Stimulated activated CD4-positive, alpha-beta T cell treated with anti-CD3 and anti-CD28 coated beads, Interleukin-4, amount 100 ng/mL, for 48 hours (primary cell): ENCODE results near the gene STXBP5.

ENCODE experiments used
- DNase-seq, 2 donors: peaks; one replicate each; pipeline ENCODE4 v3.0.0-alpha.2; 2020; ENCODE audit warnings: low read depth in 2 of 2

Gene STXBP5

GRCh38 chr6:147211349-147211748 is 7.1 kb downstream of the STXBP5 start:
- DNase-seq: no peak

GRCh38 chr6:147211831-147212230 is 7.6 kb downstream of the STXBP5 start:
- no peak for DNase-seq

- DNase-seq: no peak
Observed at GRCh38 chr6:147212622-147213021, 8.4 kb downstream of the STXBP5 start.

DNA sequence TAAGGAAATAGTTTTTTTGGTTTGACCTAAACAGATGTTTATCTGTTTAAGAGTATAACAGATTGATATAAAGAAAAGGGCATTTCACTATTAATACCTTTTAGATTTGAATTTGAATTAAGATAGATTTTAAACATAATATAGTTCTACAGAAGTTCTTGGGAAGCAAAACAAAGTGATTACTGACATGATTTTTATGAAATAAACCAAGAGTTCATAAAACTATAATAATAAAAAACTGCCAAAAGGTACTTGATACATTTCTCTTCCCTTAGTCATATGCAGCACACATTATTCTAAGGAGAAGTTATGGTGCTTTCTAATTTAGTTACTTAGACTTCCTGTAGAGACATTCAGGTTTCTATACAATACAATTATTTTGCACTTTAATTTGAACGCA is 9.6 kb downstream of the STXBP5 start:
- no peak for DNase-seq

DNA sequence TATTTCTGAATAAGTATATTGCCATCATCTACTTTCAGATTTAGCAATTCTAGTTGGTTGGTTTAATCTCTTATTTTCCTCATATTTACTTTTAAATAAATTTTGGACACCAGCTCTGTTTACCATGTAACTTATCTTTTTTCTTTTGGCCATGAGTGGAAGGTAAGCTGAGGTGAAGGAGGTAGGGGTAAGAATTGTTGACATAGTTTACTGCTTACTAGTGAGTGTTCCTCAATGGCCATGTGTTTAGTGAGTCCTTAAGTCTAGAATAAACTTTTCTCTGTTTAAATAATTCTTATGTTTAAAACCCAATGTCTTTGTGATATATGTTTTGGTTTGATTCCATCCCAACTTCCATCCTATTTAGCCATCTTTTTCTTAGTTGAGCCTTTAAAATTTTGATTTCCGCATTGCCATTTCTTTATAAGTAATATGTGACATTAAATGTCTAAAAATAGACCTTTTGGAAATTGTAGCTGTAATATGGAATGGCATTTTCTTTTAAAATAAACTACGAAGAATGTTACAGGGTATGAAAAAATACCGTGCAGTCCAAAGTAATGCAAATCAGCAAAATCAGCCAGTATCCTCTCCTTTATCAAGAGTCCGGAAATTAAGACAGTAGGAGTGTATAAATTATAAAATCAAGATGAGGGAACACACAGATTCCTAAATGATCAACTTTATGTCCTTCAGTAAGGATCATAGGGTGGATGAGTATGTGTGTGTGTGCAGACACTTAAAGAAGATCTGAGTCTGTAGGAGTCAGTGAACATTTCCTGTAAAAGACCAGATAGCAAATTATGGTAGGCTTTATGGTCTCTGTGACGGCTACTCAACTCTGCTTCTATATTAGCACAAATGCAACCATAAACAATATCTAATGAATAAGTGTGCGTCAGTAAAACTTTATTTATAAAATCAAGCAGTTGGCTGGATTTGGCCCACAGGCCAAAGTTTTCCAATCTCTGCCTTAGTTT is 10.3 kb downstream of the STXBP5 start:
- no peak for DNase-seq

DNA sequence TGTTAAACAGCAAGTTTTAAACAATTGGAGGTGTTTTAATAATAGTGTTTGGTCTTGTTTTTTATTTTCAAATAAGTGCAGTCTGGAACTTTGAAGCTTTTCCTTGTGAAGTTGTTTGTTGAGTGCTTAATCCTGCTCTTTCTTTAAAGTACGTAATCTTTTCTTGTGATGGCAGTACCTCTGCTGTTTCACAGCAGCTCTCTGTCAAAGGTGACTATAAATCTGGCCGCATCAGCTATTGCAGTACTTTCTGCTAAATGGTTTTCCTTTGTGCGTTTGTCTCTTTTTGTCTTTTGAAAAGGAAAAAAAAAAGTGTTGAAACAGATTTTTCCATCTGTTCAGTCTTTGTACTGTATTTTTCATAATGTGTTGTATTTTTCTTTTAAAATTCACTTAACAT is 12.7 kb downstream of the STXBP5 start:
- no peak for DNase-seq

- DNase-seq: no peak
Observed at GRCh38 chr6:147217840-147218404, 13.7 kb downstream of the STXBP5 start.

DNA sequence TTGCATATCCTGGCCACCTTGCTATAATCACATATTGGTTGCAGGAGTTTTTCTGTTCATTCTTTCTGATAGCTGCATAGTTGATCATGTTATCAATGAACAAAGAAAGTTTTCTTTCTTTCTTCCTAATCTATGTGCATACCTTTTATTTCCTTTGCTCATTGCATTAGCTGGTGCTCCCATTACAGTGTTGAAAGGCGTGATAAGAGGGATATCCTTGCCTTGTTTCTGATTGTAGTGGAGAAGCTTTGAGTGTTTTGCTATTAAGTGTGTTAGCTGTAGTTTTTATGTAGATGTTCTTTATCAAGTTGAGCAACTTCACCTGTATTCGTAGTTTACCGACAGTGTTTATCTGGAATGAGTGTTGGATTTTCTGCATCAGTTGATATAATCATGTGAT is 14.6 kb downstream of the STXBP5 start:
- no peak for DNase-seq

GRCh38 chr6:147219463-147219862 is 15.2 kb downstream of the STXBP5 start:
- DNase-seq: no peak

GRCh38 chr6:147220345-147220744 is 16.1 kb downstream of the STXBP5 start:
- DNase-seq: no peak

DNA sequence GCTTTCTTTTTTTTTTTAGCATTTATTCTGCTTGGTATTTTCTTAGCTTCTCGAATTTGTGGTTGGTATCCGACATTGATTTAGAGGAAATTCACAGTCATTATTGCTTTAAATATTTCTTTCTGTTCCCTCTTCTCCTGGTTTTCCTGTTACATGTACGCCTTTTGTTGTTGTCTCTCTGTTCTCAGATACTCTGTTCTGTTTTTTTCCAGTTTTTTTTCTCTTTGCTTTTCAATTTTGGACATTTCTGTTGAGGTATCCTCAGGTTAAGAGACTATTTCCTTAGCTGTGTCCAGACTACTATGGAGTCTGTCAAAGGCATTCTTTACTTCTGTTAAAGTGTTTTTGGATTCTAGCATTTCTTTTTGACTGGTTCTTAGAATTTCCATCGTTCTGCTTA is 17.5 kb downstream of the STXBP5 start:
- DNase-seq: no peak

DNA sequence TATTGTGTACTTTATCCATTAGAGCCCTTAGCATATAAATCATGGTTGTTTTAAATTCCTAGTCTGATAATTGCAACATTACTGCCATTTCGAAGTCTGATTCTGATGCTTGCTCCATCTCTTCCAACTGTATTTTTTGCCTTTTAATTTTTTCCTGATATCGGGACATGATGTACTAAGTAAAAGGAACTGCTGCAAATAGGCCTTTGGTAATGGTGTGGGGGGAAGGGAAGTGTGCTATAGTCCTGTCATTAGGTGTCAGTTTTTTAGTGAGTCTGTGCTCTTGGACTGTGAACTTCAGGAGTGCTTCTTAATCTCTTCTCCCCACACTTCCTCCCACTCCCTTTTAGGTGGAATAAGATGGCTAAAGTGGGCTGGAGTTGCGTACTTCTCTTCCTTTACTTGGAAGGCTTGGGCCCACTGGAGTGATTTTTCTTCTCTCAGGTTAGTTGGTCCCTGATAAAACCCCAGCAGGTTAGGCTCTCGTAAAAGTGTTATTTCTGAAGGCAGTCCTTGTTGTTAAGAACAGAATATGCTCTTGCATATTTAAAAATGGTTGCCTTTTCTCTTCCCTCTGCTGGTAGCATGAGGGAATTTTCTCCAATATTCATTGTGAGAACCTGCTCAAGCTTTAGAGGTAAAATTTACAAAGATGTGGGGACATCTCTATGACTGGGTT is 18.1 kb downstream of the STXBP5 start:
- no peak for DNase-seq

DNA sequence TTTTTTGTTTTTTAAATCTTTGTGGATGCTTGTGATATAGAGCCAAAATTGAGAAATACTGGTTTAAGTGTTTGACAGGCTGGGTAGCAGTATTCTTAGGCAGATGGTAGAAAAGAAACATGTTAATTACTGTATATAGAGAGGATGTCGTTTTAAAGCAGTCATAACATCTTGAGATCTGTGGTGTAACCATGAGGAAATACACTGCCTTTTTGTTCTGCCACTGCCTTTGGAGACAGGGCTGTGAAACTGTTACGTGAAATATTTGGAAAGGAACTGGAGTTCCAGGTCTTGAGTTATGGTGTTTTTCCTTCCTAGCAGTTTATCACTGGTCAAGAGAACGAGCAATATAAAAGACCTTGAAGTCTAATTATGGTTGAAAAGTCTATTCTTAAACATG is 19.5 kb downstream of the STXBP5 start:
- DNase-seq: no peak

DNA sequence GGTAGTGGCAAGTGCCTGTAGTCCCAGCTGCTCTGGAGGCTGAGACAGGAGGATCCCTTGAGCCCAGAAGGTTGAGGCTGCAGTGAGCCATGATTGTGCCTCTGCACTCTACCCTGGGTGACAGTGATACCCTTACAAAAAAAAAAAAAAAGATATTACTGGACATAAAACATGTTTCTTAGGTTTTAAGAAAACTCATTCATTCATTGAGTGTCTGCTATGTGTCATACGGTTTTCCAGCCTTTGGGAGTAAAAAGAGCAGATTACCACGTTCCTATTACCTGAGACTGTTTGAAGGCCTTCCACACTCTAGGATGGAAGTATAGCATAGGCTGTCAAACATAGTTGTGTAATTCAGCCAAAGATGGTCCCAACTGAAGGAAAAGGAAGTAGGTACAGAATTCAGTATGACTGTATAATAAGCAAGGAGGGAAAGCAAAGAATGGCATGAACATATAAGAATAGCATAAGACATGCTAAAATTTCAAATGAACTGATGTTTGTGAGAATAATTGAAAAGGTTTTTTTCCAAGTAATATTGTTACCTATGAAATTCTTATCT is 22.0 kb downstream of the STXBP5 start:
- no peak for DNase-seq

- no peak for DNase-seq
Observed at GRCh38 chr6:147226877-147227276, 22.7 kb downstream of the STXBP5 start.

GRCh38 chr6:147227770-147228320 is 23.6 kb downstream of the STXBP5 start:
- no peak for DNase-seq

DNA sequence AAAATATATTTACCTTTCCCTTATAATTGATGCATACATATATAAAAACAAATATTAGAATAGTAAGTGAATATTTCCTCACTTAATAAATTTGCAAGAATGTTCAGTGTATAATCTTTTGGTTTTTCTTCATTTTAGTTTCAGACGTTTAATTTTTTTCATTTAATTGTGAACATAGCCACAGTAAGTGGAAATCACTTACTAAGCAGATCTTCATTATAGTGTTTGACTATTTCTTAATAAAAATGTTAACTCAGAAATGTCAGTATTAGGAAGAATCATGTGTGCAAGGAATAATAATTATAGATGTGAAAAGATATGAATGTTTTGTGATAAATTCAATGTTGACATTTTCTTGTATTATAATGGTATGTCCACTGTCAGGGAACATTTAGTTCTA is 27.4 kb downstream of the STXBP5 start:
- no peak for DNase-seq

- no peak for DNase-seq
Observed at GRCh38 chr6:147234685-147235084, 30.5 kb downstream of the STXBP5 start.

DNA sequence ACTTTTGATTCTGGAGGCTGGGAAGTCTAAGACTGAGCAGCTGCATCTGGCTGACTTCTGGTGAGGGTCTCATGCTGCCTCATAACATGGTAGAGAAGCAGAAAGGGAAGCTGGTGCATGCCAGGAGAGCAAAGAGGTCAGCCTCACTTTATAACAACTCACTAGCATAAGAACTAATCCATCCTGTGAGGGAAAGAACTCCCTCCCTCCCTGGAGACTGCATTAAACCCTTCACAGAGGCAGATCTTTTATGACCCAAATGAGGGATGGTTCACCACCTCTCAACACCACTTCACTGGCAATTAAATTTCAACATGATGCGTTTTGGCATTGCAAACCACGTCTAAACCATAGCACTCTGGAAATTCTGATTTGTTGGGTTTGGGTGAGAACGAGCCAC is 33.9 kb downstream of the STXBP5 start:
- DNase-seq: no peak

DNA sequence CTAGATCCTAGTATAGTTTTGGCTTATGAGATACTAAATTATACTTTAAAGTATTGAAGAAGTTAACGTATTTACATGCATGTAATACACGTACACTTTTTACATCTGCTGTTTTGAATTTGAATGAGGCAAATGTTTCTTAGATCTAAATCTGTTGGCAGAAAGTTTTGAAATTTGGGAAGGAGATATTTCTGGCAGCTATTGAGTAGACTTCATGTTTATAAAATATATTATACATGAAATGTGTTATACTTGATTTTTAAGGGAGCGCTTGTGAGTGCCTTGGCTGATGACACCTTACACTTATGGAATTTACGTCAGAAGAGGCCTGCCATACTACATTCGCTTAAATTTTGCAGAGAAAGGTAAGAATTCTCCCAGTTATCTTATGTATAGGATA is 34.7 kb downstream of the STXBP5 start:
- no peak for DNase-seq

DNA sequence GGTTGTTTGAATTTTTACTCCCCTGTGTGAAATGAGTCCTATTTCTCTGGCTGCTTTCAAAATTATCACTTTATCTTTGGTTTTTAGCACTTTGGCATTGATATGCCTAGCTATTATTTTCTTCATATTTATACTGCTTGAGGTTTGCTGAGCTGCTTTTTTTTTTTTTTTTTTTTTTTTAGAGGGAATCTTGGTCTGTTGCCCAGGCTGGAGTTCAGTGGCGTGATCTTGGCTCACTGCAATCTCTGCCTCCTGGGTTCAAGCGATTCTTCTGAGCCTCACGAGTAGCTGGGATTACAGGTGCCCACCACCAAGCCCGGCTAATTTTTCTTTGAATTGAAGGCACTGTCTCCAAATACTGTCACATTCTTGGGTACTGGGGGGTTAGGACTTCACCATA is 40.6 kb downstream of the STXBP5 start:
- DNase-seq: no peak

GRCh38 chr6:147245693-147246092 is 41.5 kb downstream of the STXBP5 start:
- no peak for DNase-seq
